Peyer's patch (tissue), 4 donors: ENCODE measurements around the gene REG3A. TPM values are rescaled to one million over a fixed set of nuclear protein-coding genes. Genes with fewer than 3 reads are reported as not detected.

Experiments
- DNase-seq, 3 donors: peaks; one replicate each; pipeline ENCODE4 v3.0.0-alpha.2; 2017 to 2019
- H3K27ac ChIP-seq, 4 donors: fragments of 200-600 bp; sonication (generic); one replicate each; pipeline ENCODE4 v1.5.1; 2016 to 2019
- H3K27me3 ChIP-seq, 2 donors: fragments of 200-600 bp; sonication (generic); one replicate each; pipeline ENCODE4 v1.5.1; 2019
- H3K36me3 ChIP-seq, 3 donors: fragments of 200-600 bp; sonication (generic); one replicate each; pipeline ENCODE4 v1.5.1; 2016 to 2019
- H3K4me1 ChIP-seq, 4 donors: fragments of 200-600 bp; sonication (generic); one replicate each; pipeline ENCODE4 v1.5.1; 2016 to 2019
- H3K4me3 ChIP-seq, 4 donors: fragments of 200-600 bp; sonication (generic); 1 replicate in 3 of 4; 2 replicates in 1 of 4; pipeline ENCODE4 v1.5.1; 2016 to 2019; ENCODE audit warnings: mild to moderate bottlenecking in 1 of 4
- H3K9me3 ChIP-seq, 4 donors: fragments of 200-600 bp; sonication (generic); one replicate each; pipeline ENCODE4 v1.5.1; 2016 to 2019; ENCODE audit warnings: mild to moderate bottlenecking in 1 of 4
- POLR2A ChIP-seq, 2 donors: fragments of 450-650 bp; IDR thresholded peaks; one replicate each; pipeline ENCODE4 v1.5.1; 2017; ENCODE audit warnings: antibody characterized with exemption in 2 of 2, mild to moderate bottlenecking in 2 of 2, moderate library complexity in 2 of 2
- total RNA-seq, 4 donors: library from RNA; depleted of rRNA; stranded (reverse); fragments of >200 nt; gene quantifications; one replicate each; pipeline ENCODE4 v1.1.0, GENCODE V29; 2016
- TF ChIP-seq, protein P1 (sequence below), 6 experiments: fragments of 450-650 bp in 4 of 6; fragments of 200-600 bp in 2 of 6; sonication (generic) in 1 of 6; IDR thresholded peaks; one replicate each; pipeline ENCODE4 v1.5.1; 2017 to 2019; ENCODE audit warnings: antibody characterized with exemption in 6 of 6, mild to moderate bottlenecking in 3 of 6, moderate library complexity in 1 of 6

Gene REG3A
- total RNA-seq, 4 donors from 2014 or later: 834 to 4,130 (median 1,258) TPM

DNA sequence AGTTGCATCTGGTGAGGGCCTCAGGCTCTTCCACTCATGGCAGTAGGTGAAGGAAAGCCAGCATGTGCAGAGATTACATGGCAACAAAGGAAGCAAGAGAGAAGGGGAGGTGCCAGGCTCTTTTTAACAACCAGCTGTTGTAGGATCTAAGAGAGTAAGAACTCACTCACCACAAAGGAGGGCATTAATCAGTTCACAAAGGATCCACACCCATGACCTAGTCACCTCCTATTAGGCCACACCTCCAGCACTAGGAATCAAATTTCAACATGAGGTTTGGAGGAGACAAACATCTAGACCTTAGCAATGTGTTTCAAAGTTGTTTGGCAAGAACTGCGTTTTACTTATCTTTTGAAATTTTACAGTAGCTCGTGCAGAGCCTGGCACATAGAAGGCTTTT is 20.5 kb upstream of the REG3A start:
- no peaks in the 10 kb centered on the region for H3K36me3 ChIP-seq
- H3K4me1 ChIP-seq: no peaks in the 10 kb centered on the region
- H3K27me3 ChIP-seq: no peaks in the 10 kb centered on the region
- H3K9me3 ChIP-seq: peaks cover 0 to 3% (median 0%) of the 10 kb centered on the region in 4 donors
- no peak overlapping the region for H3K27ac ChIP-seq
- H3K4me3 ChIP-seq: no peak overlapping the region
- DNase-seq: no peak
- TF ChIP-seq, protein P1, sequence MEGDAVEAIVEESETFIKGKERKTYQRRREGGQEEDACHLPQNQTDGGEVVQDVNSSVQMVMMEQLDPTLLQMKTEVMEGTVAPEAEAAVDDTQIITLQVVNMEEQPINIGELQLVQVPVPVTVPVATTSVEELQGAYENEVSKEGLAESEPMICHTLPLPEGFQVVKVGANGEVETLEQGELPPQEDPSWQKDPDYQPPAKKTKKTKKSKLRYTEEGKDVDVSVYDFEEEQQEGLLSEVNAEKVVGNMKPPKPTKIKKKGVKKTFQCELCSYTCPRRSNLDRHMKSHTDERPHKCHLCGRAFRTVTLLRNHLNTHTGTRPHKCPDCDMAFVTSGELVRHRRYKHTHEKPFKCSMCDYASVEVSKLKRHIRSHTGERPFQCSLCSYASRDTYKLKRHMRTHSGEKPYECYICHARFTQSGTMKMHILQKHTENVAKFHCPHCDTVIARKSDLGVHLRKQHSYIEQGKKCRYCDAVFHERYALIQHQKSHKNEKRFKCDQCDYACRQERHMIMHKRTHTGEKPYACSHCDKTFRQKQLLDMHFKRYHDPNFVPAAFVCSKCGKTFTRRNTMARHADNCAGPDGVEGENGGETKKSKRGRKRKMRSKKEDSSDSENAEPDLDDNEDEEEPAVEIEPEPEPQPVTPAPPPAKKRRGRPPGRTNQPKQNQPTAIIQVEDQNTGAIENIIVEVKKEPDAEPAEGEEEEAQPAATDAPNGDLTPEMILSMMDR (IDR thresholded peaks at IDR 0.05): no peak
- TF ChIP-seq POLR2A (IDR thresholded peaks at IDR 0.05): no peak

DNA sequence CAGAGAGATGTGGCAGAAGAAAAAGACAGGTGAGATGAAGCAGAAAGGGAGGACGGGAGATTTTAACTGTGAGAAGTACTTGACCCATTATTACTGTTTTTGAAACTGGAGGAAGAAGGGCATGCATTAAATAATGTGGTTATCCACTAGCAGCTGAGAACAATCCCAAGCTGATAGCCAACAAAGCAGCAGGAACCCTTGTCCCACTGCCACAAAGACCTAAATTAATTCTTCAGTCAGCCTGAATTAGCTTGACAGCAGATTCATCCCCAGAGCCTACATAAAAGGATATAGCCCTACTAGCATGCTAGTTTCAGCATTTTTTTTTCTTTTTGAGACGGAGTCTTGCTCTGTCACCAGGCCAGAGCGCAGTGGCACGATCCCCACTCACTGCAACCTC is 19.5 kb upstream of the REG3A start:
- Histone ChIP-seq H3K9me3 (peaks cover 0 to 3% (median 0%) of the 10 kb centered on the region in 4 donors), H3K4me1 (no peaks in the 10 kb centered on the region), H3K4me3 (no peak overlapping the region), H3K36me3 (no peaks in the 10 kb centered on the region), H3K27me3 (no peaks in the 10 kb centered on the region), H3K27ac (no peak overlapping the region)
- DNase-seq: no peak
- TF ChIP-seq, protein P1 (IDR thresholded peaks at IDR 0.05): no peak
- TF ChIP-seq POLR2A (IDR thresholded peaks at IDR 0.05): no peak

DNA sequence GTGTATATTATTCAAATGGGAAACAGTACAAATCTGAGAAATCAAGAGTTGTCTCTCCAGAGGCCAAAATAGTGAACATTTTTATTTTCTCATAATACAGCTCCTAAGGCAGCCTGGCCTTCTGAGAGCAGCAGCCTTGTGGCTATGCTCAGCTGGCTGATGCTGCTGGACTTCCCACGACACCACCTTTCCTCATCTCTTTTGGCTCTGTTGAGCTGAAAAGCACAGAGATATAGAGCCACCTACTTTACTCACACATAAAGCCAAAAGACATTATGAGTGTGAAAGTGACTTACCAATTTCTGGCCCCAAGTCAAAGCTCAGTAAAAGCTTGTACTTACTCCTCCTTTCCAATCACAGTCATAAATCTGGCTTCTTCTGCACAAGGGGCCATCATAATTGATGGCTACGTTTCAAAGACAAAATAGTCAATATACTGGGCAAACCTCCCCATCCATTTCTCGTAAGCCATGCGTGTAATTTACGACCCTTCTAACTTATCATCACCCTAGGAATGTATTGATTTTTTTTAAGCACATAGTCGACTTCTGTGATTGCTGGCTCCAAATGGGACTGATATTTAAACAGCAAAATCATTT is 18.6 kb upstream of the REG3A start:
- TF ChIP-seq POLR2A (IDR thresholded peaks at IDR 0.05): no peak
- TF ChIP-seq, protein P1 (IDR thresholded peaks at IDR 0.05): no peak
- no peak for DNase-seq
- Histone ChIP-seq H3K4me1 (no peaks in the 10 kb centered on the region), H3K36me3 (no peaks in the 10 kb centered on the region), H3K9me3 (peaks cover 0 to 3% (median 0%) of the 10 kb centered on the region in 4 donors), H3K27me3 (no peaks in the 10 kb centered on the region), H3K4me3 (no peak overlapping the region), H3K27ac (no peak overlapping the region)

DNA sequence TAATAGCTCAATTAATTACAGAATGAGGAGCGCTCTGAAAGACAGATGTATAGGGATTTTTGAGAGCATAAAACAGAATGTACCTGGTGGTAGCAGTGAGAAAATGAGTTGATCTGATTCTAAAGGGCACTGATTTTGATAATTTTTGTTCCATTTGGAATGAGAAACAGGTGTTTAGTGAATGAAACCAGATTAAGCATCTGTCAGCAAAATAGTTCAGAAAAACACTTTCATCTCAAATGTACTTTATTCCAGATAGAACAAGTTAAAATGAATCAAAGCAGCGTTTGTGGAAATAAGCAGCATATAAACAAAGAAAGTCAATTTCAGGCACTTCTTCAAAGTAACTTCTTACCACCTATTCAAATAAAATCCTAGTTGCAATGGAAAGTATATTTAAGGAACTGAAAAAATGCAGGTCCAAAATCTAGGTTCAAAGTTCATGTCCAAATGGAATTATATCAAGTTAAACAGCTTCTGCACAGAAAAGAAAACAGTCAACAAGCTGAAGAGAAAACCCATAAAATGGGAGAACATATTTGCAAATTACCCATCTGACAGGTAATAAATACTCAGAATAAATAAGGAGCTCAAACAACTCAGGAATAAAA is 11.9 kb upstream of the REG3A start:
- no peak overlapping the region for H3K4me3 ChIP-seq
- H3K9me3 ChIP-seq: no peaks in the 10 kb centered on the region
- no peaks in the 10 kb centered on the region for H3K36me3 ChIP-seq
- no peak for DNase-seq
- H3K27me3 ChIP-seq: no peaks in the 10 kb centered on the region
- no peak overlapping the region for H3K27ac ChIP-seq
- TF ChIP-seq, protein P1 (IDR thresholded peaks at IDR 0.05): no peak
- TF ChIP-seq POLR2A (IDR thresholded peaks at IDR 0.05): no peak
- no peaks in the 10 kb centered on the region for H3K4me1 ChIP-seq

DNA sequence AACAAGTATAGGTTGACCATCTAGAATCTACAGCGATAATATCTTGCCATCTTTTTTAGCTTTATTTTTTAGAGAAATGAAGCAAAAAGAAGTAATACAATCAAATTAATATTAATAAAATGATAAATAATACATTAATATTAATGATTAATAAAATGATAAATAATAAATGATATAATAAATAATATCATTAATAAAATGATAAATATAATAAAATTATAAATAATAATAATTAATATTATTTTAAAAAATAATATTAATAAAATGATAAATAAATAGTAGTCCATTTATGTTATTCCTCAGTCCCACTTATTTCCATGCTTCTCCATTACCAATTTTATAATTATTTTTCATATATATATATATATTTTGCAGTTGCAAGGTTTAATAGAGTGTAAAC is 3.2 kb upstream of the REG3A start:
- no peak overlapping the region for H3K27ac ChIP-seq
- TF ChIP-seq POLR2A (IDR thresholded peaks at IDR 0.05): no peak
- TF ChIP-seq, protein P1 (IDR thresholded peaks at IDR 0.05): no peak

More for the DNA sequence above, 3.2 kb upstream of the REG3A start:
- Histone ChIP-seq H3K4me1 (no peaks in the 10 kb centered on the region), H3K9me3 (no peaks in the 10 kb centered on the region), H3K27me3 (no peaks in the 10 kb centered on the region), H3K36me3 (no peaks in the 10 kb centered on the region), H3K4me3 (no peak overlapping the region)
- DNase-seq: no peak
